CD14-positive monocyte (primary cell): ENCODE data around the gene KCNMA1. TPM values are rescaled to one million over a fixed set of nuclear protein-coding genes. Genes with fewer than 3 reads are reported as not detected.

Source experiments
- DNase-seq, 3 donors: peaks; one replicate each; pipeline ENCODE4 v3.0.0-alpha.2; 2011 to 2022
- H2AFZ ChIP-seq: 2 replicates; pipeline ENCODE4 v1.6.0; 2012; ENCODE audit warnings: mild to moderate bottlenecking, low read depth, low read length, inconsistent platforms; ENCODE audit not compliant: insufficient read depth, poor library complexity, severe bottlenecking
- H3K27ac ChIP-seq, 2 donors: 1 replicate in 1 of 2; 2 replicates in 1 of 2; pipeline ENCODE4 v1.5.1; 2012 to 2013; ENCODE audit warnings: low read length in 2 of 2, control low read depth in 1 of 2, inconsistent platforms in 1 of 2, low read depth in 1 of 2, mild to moderate bottlenecking in 1 of 2
- H3K27me3 ChIP-seq, 2 donors: one replicate each; pipeline versions ENCODE4 v1.6.0 to v1.6.1; 2011 to 2013; ENCODE audit warnings: low read length in 2 of 2; ENCODE audit not compliant: control insufficient read depth in 2 of 2, insufficient read depth in 2 of 2
- H3K36me3 ChIP-seq, 2 donors: replicated peaks in 1 of 2; 1 replicate in 1 of 2; 2 replicates in 1 of 2; pipeline versions ENCODE4 v1.5.1 to v1.6.1; 2012 to 2013; ENCODE audit warnings: low read length in 2 of 2, control low read depth in 1 of 2, inconsistent platforms in 1 of 2, mild to moderate bottlenecking in 1 of 2; ENCODE audit not compliant: insufficient read depth in 2 of 2, control insufficient read depth in 1 of 2
- H3K4me1 ChIP-seq, 2 donors: 1 replicate in 1 of 2; 2 replicates in 1 of 2; pipeline versions ENCODE4 v1.5.1 to v1.6.1; 2012 to 2013; ENCODE audit warnings: low read length in 2 of 2, control low read depth in 1 of 2, inconsistent platforms in 1 of 2, mild to moderate bottlenecking in 1 of 2, moderate library complexity in 1 of 2; ENCODE audit not compliant: insufficient read depth in 2 of 2, control insufficient read depth in 1 of 2
- H3K4me2 ChIP-seq: replicated peaks from 2 replicates; pipeline ENCODE3; 2012; ENCODE audit warnings: low read length, moderate library complexity, mild to moderate bottlenecking; ENCODE audit not compliant: poor library complexity, severe bottlenecking; ENCODE audit errors: extremely low read depth
- H3K4me3 ChIP-seq, 3 experiments: fragments of 200-600 bp in 1 of 3; sonication (generic) in 1 of 3; replicated peaks in 1 of 3; 1 replicate in 2 of 3; 2 replicates in 1 of 3; pipeline ENCODE4 v1.5.1; 2011 to 2013; ENCODE audit warnings: low read length in 3 of 3, mild to moderate bottlenecking in 3 of 3, control low read depth in 2 of 3, low read depth in 2 of 3, inconsistent platforms in 1 of 3, moderate library complexity in 1 of 3
- H3K79me2 ChIP-seq: 2 replicates; pipeline ENCODE4 v1.6.0; 2012; ENCODE audit warnings: mild to moderate bottlenecking, control low read depth, inconsistent platforms, low read length, moderate library complexity; ENCODE audit not compliant: insufficient read depth
- H3K9ac ChIP-seq: 2 replicates; pipeline ENCODE4 v1.6.0; 2017; ENCODE audit warnings: low read length, mild to moderate bottlenecking; ENCODE audit not compliant: insufficient read depth, poor library complexity, severe bottlenecking
- H3K9me3 ChIP-seq, 2 donors: replicated peaks in 1 of 2; 1 replicate in 1 of 2; 2 replicates in 1 of 2; pipeline versions ENCODE4 v1.5.1 to v1.6.1; 2012 to 2013; ENCODE audit warnings: low read length in 2 of 2, control low read depth in 1 of 2; ENCODE audit not compliant: control insufficient read depth in 1 of 2, insufficient read depth in 1 of 2
- H4K20me1 ChIP-seq: 2 replicates; pipeline ENCODE4 v1.6.0; 2012; ENCODE audit warnings: mild to moderate bottlenecking, low read length, control low read depth, moderate library complexity; ENCODE audit not compliant: insufficient read depth
- H3K27ac Mint-ChIP-seq, 7 donors: one replicate each; pipeline ENCODE4 v1.8.0; 2020; ENCODE audit warnings: mild to moderate bottlenecking in 7 of 7, mixed read lengths in 7 of 7, moderate library complexity in 6 of 7, inconsistent platforms in 2 of 7
- H3K27me3 Mint-ChIP-seq, 3 donors: one replicate each; pipeline ENCODE4 v1.8.0; 2021 to 2022; ENCODE audit warnings: low read depth in 3 of 3, mild to moderate bottlenecking in 3 of 3, mixed read lengths in 3 of 3, moderate library complexity in 3 of 3, inconsistent platforms in 1 of 3
- H3K36me3 Mint-ChIP-seq, 2 donors: one replicate each; pipeline ENCODE4 v1.8.0; 2020; ENCODE audit warnings: mixed read lengths in 2 of 2, inconsistent platforms in 1 of 2, mild to moderate bottlenecking in 1 of 2
- H3K4me1 Mint-ChIP-seq: one replicate; pipeline ENCODE4 v1.8.0; 2020; ENCODE audit warnings: mild to moderate bottlenecking, mixed read lengths
- H3K4me3 Mint-ChIP-seq, 2 donors: one replicate each; pipeline ENCODE4 v1.8.0; 2020; ENCODE audit warnings: mild to moderate bottlenecking in 2 of 2, mixed read lengths in 2 of 2, moderate library complexity in 1 of 2
- H3K9me3 Mint-ChIP-seq, 7 donors: one replicate each; pipeline ENCODE4 v1.8.0; 2020 to 2022; ENCODE audit warnings: mixed read lengths in 7 of 7, mild to moderate bottlenecking in 6 of 7, moderate library complexity in 6 of 7, inconsistent platforms in 2 of 7
- CTCF ChIP-seq: fragments of 200-600 bp; IDR thresholded peaks from one replicate; pipeline ENCODE4 v1.8.0; 2022; ENCODE audit warnings: antibody characterized with exemption, mild to moderate bottlenecking
- WGBS: methylation state at CpG from one replicate; pipeline ENCODE4 v1.1.5; 2013; ENCODE audit warnings: missing lambda C conversion rate; ENCODE audit not compliant: insufficient coverage; 5-methylcytosine and 5-hydroxymethylcytosine counted together
- intact Hi-C, 2 donors: fragments of 100-400 bp; cut with micrococcal nuclease; formaldehyde crosslinking; loops; one replicate each; pipeline versions ENCODE4 v1.15.0 to v1.15.1; 2023
- polyA plus RNA-seq, 3 donors: library from polyadenylated mRNA; depleted of rRNA in 1 of 3; unstranded in 2 of 3; stranded (reverse) in 1 of 3; fragments of 300-500 nt in 2 of 3; fragments of >200 nt in 1 of 3; fragmentation: Illumina TruSeq in 2 of 3; gene quantifications; 1 replicate in 2 of 3; 2 replicates in 1 of 3; pipeline ENCODE4 v1.2.3, GENCODE V29; 2012 to 2021

The KCNMA1 gene
- polyA plus RNA-seq, 3 donors: 0.11 to 1.0 TPM; not detected in 1

GRCh38 chr10:77173615-77174461 is 463.8 kb downstream of the KCNMA1 start:
- TF ChIP-seq CTCF: peak; percentile 96
- no peak overlapping the region for H3K4me2 ChIP-seq
- Mint-ChIP-seq H3K27me3 (peaks cover 4% of the 10 kb centered on the region in 3 donors), H3K27ac (no peak overlapping the region), H3K4me1 (peaks cover 4% of the 10 kb centered on the region), H3K9me3 (peaks cover 0 to 4% (median 2%) of the 10 kb centered on the region in 7 donors), H3K4me3 (no peak overlapping the region), H3K36me3 (no peaks in the 10 kb centered on the region)
- DNase-seq: peak; percentile 56 to 72 (median 70)
- H3K79me2 ChIP-seq: no peaks in the 10 kb centered on the region
- no peaks in the 10 kb centered on the region for H3K9me3 ChIP-seq
- H4K20me1 ChIP-seq: no peaks in the 10 kb centered on the region
- intact Hi-C loops: loop anchor here in 1 of 2 donors (1.0 to 10.0 kb wide), 2 partner anchors 221 to 467 kb away; no protein-coding TSS in a partner anchor
- H3K4me1 ChIP-seq: no peaks in the 10 kb centered on the region
- H3K36me3 ChIP-seq: no peaks in the 10 kb centered on the region
- no peak overlapping the region for H2AFZ ChIP-seq
- no peaks in the 10 kb centered on the region for H3K27me3 ChIP-seq
- no peak overlapping the region for H3K27ac ChIP-seq
- H3K4me3 ChIP-seq: no peak overlapping the region
- 75% methylated on average over 1 of the region's 4 CpGs for WGBS
- H3K9ac ChIP-seq: no peak overlapping the region

- H3K4me3 Mint-ChIP-seq: no peak overlapping the region
- intact Hi-C loops: loop anchor here in 1 of 2 donors (10.0 kb wide), 1 partner anchor 223 kb away; no protein-coding TSS in a partner anchor
- WGBS: 100% methylated on average over 1 of the region's 4 CpGs
These were observed 465.5 kb downstream of the KCNMA1 start for GRCh38 chr10:77172086-77172485.

More at GRCh38 chr10:77172086-77172485, 465.5 kb downstream of the KCNMA1 start:
- Mint-ChIP-seq H3K9me3 (peaks cover 0 to 4% (median under 1%) of the 10 kb centered on the region in 7 donors), H3K27me3 (peaks cover 4 to 6% (median 4%) of the 10 kb centered on the region in 3 donors), H3K27ac (no peak overlapping the region), H3K36me3 (no peaks in the 10 kb centered on the region), H3K4me1 (peaks cover 4% of the 10 kb centered on the region)
- H3K9ac ChIP-seq: no peak overlapping the region
- H3K79me2 ChIP-seq: no peaks in the 10 kb centered on the region
- no peaks in the 10 kb centered on the region for H3K27me3 ChIP-seq
- H3K4me1 ChIP-seq: no peaks in the 10 kb centered on the region
- H3K36me3 ChIP-seq: no peaks in the 10 kb centered on the region
- no peaks in the 10 kb centered on the region for H3K9me3 ChIP-seq
- no peak for DNase-seq
- H3K4me3 ChIP-seq: no peak overlapping the region
- H4K20me1 ChIP-seq: no peaks in the 10 kb centered on the region
- H2AFZ ChIP-seq: no peak overlapping the region
- no peak overlapping the region for H3K4me2 ChIP-seq
- no peak overlapping the region for H3K27ac ChIP-seq
- no peak for TF ChIP-seq CTCF
